Activated CD4-positive, alpha-beta T cell treated with anti-CD3 and anti-CD28 coated beads, Interleukin-2, amount 10 ng/mL, durations not matched to agents 24 days and 14 days (primary cell): Measurements from ENCODE around the gene PSD. TPM values are rescaled to one million over a fixed set of nuclear protein-coding genes. Genes with fewer than 3 reads are reported as not detected.

Source experiments
- DNase-seq: peaks from one replicate; pipeline ENCODE4 v3.0.0; 2022
- H3K27ac Mint-ChIP-seq: one replicate; pipeline ENCODE4 v1.8.0; 2022; ENCODE audit warnings: mild to moderate bottlenecking, mixed read lengths
- H3K27me3 Mint-ChIP-seq: one replicate; pipeline ENCODE4 v1.8.0; 2022; ENCODE audit warnings: mixed read lengths
- H3K36me3 Mint-ChIP-seq: one replicate; pipeline ENCODE4 v1.8.0; 2022; ENCODE audit warnings: low read depth, mild to moderate bottlenecking, mixed read lengths
- H3K4me1 Mint-ChIP-seq: one replicate; pipeline ENCODE4 v1.8.0; 2021; ENCODE audit warnings: mixed read lengths
- H3K4me3 Mint-ChIP-seq: one replicate; pipeline ENCODE4 v1.8.0; 2022; ENCODE audit warnings: mild to moderate bottlenecking, moderate library complexity, mixed read lengths
- H3K9me3 Mint-ChIP-seq: one replicate; pipeline ENCODE4 v1.8.0; 2021; ENCODE audit warnings: mixed read lengths
- intact Hi-C: fragments of 100-400 bp; cut with micrococcal nuclease; formaldehyde crosslinking; loops from one replicate; pipeline ENCODE4 v1.15.1; 2023
- total RNA-seq: library from RNA; stranded (reverse); gene quantifications from 2 replicates; pipeline ENCODE4 v1.2.3, GENCODE V29; 2022

PSD gene
- total RNA-seq, 1 donor from 2014 or later, result 10.4 TPM

GRCh38 chr10:102434394-102435132 is 16.0 kb upstream of the PSD start:
- Mint-ChIP-seq H3K27me3 (no peaks in the 10 kb centered on the region), H3K36me3 (peaks cover 19% of the 10 kb centered on the region), H3K9me3 (no peaks in the 10 kb centered on the region), H3K4me3 (peak overlapping the region; percentile 94), H3K27ac (peak overlapping the region; percentile 91), H3K4me1 (peaks cover 53% of the 10 kb centered on the region)
- intact Hi-C loops, result loop anchor here (1.0 to 10.0 kb wide), 3 partner anchors 40 to 210 kb away; partner anchors contain the start of gene TRIM8
- DNase-seq, result no peak

GRCh38 chr10:102433619-102434046 is 15.0 kb upstream of the PSD start:
- Mint-ChIP-seq H3K27me3 (no peaks in the 10 kb centered on the region), H3K4me3 (peak overlapping the region; percentile 85), H3K9me3 (no peaks in the 10 kb centered on the region), H3K27ac (peak overlapping the region; percentile 81), H3K4me1 (peaks cover 53% of the 10 kb centered on the region), H3K36me3 (peaks cover 18% of the 10 kb centered on the region)
- intact Hi-C loops, result loop anchor here (2.0 to 10.0 kb wide), 2 partner anchors 45 to 211 kb away; partner anchors contain the start of gene TRIM8
- DNase-seq, result no peak

- peaks cover 48% of the 10 kb centered on the region for H3K4me1 Mint-ChIP-seq
- peak within 1 kb of the TSS; percentile 85 for H3K4me3 Mint-ChIP-seq
- peak within 1 kb of the TSS; percentile 81 for H3K27ac Mint-ChIP-seq
- no peaks in the 10 kb centered on the region for H3K27me3 Mint-ChIP-seq
- H3K36me3 Mint-ChIP-seq, result peaks cover 12% of the 10 kb centered on the region
- no peaks in the 10 kb centered on the region for H3K9me3 Mint-ChIP-seq
- intact Hi-C loops, result loop anchor here (1.0 to 10.0 kb wide), 5 partner anchors 11 to 212 kb away; partner anchors contain the start of genes ACTR1A and TRIM8
- peak; percentile 100 for DNase-seq
These were observed 13.8 kb upstream of the PSD start, which contains the start of gene CUEDC2 for GRCh38 chr10:102432162-102432950. Gene CUEDC2, minus strand, starts transcription at chr10:102432574. Its CDS starts 7,386 bp downstream, at chr10:102425188.

- H3K4me3 Mint-ChIP-seq, result peak overlapping the region; percentile 85
- DNase-seq, result no peak
- no peaks in the 10 kb centered on the region for H3K9me3 Mint-ChIP-seq
- intact Hi-C loops, result loop anchor here (1.0 to 10.0 kb wide), 5 partner anchors 10 to 213 kb away; partner anchors contain the start of genes ACTR1A and TRIM8
- H3K36me3 Mint-ChIP-seq, result peaks cover 13% of the 10 kb centered on the region
- H3K27ac Mint-ChIP-seq, result peak overlapping the region; percentile 81
- peaks cover 48% of the 10 kb centered on the region for H3K4me1 Mint-ChIP-seq
- H3K27me3 Mint-ChIP-seq, result no peaks in the 10 kb centered on the region
These were observed 13.0 kb upstream of the PSD start for GRCh38 chr10:102431452-102432124.

GRCh38 chr10:102429468-102429867 is 10.9 kb upstream of the PSD start:
- H3K27ac Mint-ChIP-seq, result no peak overlapping the region
- H3K27me3 Mint-ChIP-seq, result no peaks in the 10 kb centered on the region
- no peak overlapping the region for H3K4me3 Mint-ChIP-seq
- peaks cover 33% of the 10 kb centered on the region for H3K4me1 Mint-ChIP-seq
- intact Hi-C loops, result no loop called here
- peaks cover 14% of the 10 kb centered on the region for H3K36me3 Mint-ChIP-seq
- no peaks in the 10 kb centered on the region for H3K9me3 Mint-ChIP-seq
- peak; percentile 56 for DNase-seq

- DNase-seq, result no peak
- intact Hi-C loops, result no loop called here
- Mint-ChIP-seq H3K4me3 (no peak overlapping the region), H3K27ac (peak overlapping the region; percentile 12), H3K9me3 (no peaks in the 10 kb centered on the region), H3K4me1 (peaks cover 27% of the 10 kb centered on the region), H3K27me3 (no peaks in the 10 kb centered on the region), H3K36me3 (peaks cover 23% of the 10 kb centered on the region)
These were observed 8.3 kb upstream of the PSD start for GRCh38 chr10:102426803-102427287.

GRCh38 chr10:102425444-102425843 is 6.9 kb upstream of the PSD start:
- intact Hi-C loops, result no loop called here
- DNase-seq, result no peak
- H3K4me1 Mint-ChIP-seq, result peaks cover 21% of the 10 kb centered on the region
- peaks cover 25% of the 10 kb centered on the region for H3K36me3 Mint-ChIP-seq
- H3K9me3 Mint-ChIP-seq, result no peaks in the 10 kb centered on the region
- H3K27me3 Mint-ChIP-seq, result no peaks in the 10 kb centered on the region
- no peak overlapping the region for H3K4me3 Mint-ChIP-seq
- H3K27ac Mint-ChIP-seq, result peak overlapping the region; percentile 40

GRCh38 chr10:102424916-102425315 is 6.3 kb upstream of the PSD start:
- no peaks in the 10 kb centered on the region for H3K9me3 Mint-ChIP-seq
- intact Hi-C loops, result no loop called here
- no peak for DNase-seq
- H3K4me1 Mint-ChIP-seq, result peaks cover 24% of the 10 kb centered on the region
- H3K27ac Mint-ChIP-seq, result no peak overlapping the region
- H3K4me3 Mint-ChIP-seq, result no peak overlapping the region
- H3K36me3 Mint-ChIP-seq, result peaks cover 25% of the 10 kb centered on the region
- H3K27me3 Mint-ChIP-seq, result no peaks in the 10 kb centered on the region

GRCh38 chr10:102424145-102424544 is 5.6 kb upstream of the PSD start:
- intact Hi-C loops, result no loop called here
- H3K27ac Mint-ChIP-seq, result no peak overlapping the region
- peaks cover 30% of the 10 kb centered on the region for H3K4me1 Mint-ChIP-seq
- peaks cover under 1% of the 10 kb centered on the region for H3K27me3 Mint-ChIP-seq
- peaks cover 25% of the 10 kb centered on the region for H3K36me3 Mint-ChIP-seq
- H3K9me3 Mint-ChIP-seq, result no peaks in the 10 kb centered on the region
- no peak overlapping the region for H3K4me3 Mint-ChIP-seq
- DNase-seq, result no peak

GRCh38 chr10:102423372-102423968 is 4.9 kb upstream of the PSD start:
- peaks cover 5% of the 10 kb centered on the region for H3K27me3 Mint-ChIP-seq
- H3K4me1 Mint-ChIP-seq, result peaks cover 34% of the 10 kb centered on the region
- no peaks in the 10 kb centered on the region for H3K9me3 Mint-ChIP-seq
- H3K4me3 Mint-ChIP-seq, result peak overlapping the region; percentile 66
- DNase-seq, result no peak
- intact Hi-C loops, result no loop called here
- H3K36me3 Mint-ChIP-seq, result peaks cover 25% of the 10 kb centered on the region
- H3K27ac Mint-ChIP-seq, result no peak overlapping the region

- peaks cover 24% of the 10 kb centered on the region for H3K36me3 Mint-ChIP-seq
- H3K27me3 Mint-ChIP-seq, result peaks cover 13% of the 10 kb centered on the region
- peak overlapping the region; percentile 67 for H3K27ac Mint-ChIP-seq
- H3K9me3 Mint-ChIP-seq, result no peaks in the 10 kb centered on the region
- H3K4me1 Mint-ChIP-seq, result peaks cover 33% of the 10 kb centered on the region
- peak overlapping the region; percentile 96 for H3K4me3 Mint-ChIP-seq
- intact Hi-C loops, result loop anchor here (1.0 kb wide), 1 partner anchor 57 kb away; no protein-coding TSS in a partner anchor
- DNase-seq, result peak; percentile 89
These were observed 4.1 kb upstream of the PSD start for GRCh38 chr10:102422545-102423129.

GRCh38 chr10:102421757-102422512 is 3.4 kb upstream of the PSD start:
- no peaks in the 10 kb centered on the region for H3K9me3 Mint-ChIP-seq
- H3K36me3 Mint-ChIP-seq, result peaks cover 17% of the 10 kb centered on the region
- H3K27ac Mint-ChIP-seq, result peak overlapping the region; percentile 95
- H3K27me3 Mint-ChIP-seq, result peaks cover 18% of the 10 kb centered on the region
- peak; percentile 75 for DNase-seq
- peak overlapping the region; percentile 96 for H3K4me3 Mint-ChIP-seq
- intact Hi-C loops, result loop anchor here (1.0 kb wide), 6 partner anchors 10 to 80 kb away; partner anchors contain the start of genes ACTR1A and CUEDC2
- H3K4me1 Mint-ChIP-seq, result peaks cover 26% of the 10 kb centered on the region
